Epidermal melanocyte (primary cell): ENCODE data around the gene TEX44.
A peak's percentile ranks its signal among the peaks of the same experiment; 100 is the strongest.

ENCODE experiments used
- DNase-seq: peaks from one replicate; pipeline ENCODE4 v3.0.0; 2011; ENCODE audit warnings: low spot score; ENCODE audit not compliant: insufficient read length

The TEX44 gene

DNA sequence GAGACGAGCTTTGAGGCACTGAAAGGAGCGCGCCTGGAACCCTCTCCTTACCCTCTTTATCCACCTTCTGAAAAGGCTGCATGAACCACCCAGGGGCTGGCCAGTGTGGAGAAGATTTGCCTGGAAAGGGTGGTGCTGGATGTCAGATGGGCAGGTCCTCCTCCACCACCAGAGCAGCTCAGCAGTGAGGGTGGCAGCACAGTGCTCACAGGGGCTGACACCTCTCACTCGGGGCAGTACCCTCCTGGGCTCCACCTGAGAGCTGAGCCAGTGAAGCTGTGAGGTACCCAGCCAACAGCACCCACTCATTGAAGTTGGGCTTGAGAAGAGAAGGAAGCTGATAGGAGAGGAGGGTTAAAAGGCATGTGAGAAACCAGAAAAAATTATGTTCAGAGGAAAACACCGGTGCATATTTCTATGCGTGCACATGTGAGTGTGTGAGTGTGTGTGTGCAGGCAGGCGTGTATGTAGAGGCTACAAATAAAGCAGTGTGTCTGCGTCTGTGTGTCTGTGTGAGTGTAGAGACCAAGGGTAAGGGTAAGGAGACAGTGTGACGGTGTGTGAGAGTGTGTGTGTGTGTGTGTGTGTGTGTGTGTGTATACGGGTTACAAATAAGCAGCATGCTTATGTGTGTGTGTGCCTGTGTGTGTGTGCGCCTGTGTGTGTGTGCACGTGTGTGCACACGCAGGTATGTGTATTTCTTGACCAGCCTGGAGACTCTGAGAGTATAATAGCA is 40.7 kb downstream of the TEX44 start:
- no peak for DNase-seq

DNA sequence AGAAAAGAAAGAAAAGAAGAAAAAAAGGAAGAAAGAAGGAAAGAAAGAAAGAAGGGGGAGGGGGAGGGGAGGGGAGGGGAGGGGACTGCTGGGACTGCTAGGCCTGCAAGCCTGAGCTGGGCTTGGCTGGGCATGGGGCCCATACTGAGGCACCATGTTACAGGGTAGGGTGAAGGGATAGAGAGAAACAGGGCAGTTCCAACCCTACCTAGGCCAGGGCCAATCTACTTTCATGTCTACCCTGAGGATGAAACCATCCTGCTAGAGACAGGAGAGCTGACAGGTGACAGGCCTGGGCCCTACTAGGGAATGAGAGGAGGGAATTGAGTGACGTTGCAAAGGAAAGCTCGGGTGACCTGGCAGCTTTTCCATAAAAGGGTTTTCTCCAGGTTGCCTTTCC is 41.7 kb downstream of the TEX44 start:
- no peak for DNase-seq

DNA sequence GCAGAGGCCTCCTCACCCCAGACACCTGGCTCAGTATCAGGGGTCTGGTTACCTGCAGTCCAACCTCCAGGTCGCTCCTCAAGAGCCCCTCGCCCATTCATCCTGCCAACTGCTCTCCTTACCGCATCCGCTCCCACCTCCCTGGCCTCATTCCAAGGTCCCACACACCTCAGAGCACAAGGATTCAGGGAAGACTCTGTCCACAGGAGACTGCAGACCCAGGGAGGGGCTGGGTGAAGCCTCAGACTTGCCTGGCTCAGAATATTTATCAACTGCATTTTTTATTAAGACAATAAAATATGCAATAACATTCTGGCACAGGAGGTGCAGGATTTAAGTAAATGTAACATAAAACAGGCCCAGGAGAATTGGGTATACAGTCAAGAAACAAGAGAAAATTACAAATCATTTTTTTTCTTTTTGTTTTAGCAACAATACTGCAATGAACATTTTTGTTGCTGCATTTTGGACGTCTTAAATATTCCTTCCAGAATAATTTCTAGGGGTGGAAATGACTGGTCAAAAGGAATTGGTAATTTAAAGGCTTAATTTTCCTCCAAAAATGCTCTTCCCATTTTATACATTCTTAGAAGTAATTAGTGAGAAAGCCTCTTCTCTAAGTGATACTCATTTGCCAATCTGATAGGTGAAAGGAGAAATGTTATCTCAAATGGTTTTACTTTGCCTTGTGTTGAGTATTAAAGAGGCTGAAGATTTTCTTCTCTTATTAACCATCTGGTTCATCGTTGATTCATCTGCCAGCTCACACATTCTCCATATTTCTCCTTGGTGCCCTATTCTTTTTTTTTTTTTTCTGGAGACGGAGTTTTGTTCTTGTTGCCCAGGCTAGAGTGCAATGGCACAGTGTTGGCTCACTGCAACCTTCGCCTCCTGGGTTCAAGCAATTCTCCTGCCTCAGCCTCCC is 42.5 kb downstream of the TEX44 start:
- DNase-seq = no peak

DNA sequence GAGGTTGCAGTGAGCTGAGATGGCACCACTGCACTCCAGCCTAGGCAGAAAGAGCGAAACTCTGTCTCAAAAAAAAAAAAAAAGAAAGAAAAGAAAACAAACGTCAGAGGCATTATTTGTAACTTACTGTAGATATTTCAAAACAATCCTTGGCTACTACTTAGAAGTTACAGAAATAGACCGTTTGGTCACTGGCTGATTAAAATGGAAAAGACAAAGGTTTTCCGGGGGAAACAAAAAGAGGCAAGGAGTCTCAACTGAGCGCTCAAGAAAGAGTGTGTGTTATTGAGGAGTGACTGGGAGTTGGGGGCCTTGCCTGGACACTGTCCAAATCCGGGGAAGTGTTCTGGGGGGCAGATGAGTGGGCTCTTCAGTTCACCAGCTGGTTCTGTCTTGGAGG is 47.6 kb downstream of the TEX44 start:
- DNase-seq = no peak

DNA sequence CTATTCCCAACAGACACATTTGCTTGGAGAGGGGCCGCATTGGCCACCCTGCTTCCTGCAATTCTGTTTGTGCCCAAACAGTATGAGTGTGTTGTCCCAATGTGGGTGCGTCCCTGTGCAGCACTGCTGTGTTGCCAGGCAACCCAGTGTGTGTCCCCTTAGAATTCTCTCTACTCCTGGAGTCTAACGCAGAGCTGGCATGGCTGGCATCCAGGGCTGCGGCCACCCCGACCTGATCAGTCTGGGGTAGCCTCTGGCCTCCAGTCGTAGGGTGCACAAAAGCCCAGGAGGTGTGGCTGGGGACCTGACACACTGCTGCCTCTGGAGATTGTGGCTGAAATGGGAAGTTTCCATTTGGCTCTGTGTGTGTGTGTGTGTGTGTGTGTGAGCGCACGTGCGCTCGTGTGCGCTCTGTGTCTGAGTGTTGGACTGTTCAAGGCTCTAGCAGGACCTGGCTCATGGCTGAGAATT is 48.0 kb downstream of the TEX44 start:
- no peak for DNase-seq

DNA sequence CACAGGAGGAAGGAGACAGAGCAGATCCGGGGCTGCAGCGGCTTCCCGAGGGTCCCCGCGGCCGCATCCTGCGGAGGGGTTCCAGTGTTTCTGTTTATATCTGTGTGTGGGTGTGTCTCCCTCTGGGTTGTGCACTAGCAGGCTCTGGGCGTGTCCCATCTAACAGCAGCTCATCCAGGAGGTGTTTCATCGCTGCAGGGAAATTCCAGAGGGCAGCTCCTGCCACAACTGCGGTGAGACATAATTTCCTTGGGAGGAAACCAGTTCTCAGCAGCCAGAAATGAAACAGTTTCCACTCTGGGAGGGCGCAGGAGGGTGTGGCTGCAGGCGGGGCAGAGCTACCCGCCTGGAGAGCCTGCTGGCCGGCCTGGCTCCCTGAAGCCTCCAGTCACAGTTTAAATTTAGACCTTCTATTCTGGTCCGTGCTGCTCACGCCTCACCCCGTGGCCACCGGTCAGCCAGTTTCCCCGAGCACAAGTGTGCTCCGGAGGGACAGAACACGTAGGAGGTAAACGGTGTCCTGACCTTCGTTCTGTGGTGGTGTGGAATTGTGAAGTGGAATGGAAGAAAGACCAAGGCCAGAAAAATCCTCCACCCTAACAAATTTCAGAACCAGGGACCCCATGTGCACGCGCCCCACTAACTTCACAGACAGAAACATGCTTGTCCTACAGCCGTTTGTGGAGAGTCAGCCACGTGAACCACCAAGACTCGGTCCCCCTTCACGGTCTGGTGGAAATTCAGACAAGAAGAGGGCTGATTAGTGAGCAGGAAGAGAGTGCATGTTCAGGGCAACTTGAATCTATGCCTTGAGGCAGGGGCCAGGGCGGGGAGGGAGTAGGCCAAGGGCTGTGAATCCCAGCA is 50.2 kb downstream of the TEX44 start:
- DNase-seq = peak; percentile 85

DNA sequence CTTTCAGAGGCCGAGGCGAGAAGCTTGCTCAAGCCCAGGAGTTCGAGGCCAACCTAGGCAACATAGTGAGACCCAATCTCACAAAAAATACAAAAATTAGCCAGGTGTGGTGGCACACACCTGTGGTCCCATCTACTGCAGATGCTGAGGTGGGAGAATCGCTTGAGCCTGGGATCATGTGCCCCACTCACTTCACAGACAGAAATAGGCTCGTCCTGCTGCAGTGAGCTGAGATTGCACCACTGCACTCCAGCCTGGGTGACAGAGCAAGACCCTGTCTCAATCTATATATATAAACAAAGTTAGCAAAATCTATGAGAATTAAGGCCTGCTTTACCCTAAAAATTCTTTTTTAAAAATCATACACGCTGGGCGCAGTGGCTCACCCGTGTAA is 50.8 kb downstream of the TEX44 start:
- DNase-seq = no peak
